GM12878 (cell line): ENCODE measurements around the gene EDN2. TPM values are rescaled to one million over a fixed set of nuclear protein-coding genes. Genes with fewer than 3 reads are reported as not detected.

Experiments
- ATAC-seq: fragments of 200-7000 bp; cut with Tn5 transposase; 3 replicates; pipeline ENCODE4 v1.9.1; 2020; ENCODE audit warnings: mild to moderate bottlenecking, moderate library complexity
- BruUV-seq: library from RNA; stranded (reverse); fragments of 400-500 nt; replicated peaks from 2 replicates; lab custom pipeline; 2021; lab: Mats Ljungman, UMichigan
- CTCF ChIA-PET: fragments of 300-600 bp; sonication (Branson Sonifier 250); formaldehyde crosslinking; extraction: SDS; loops from one replicate; lab custom pipeline; 2021; ENCODE audit warnings: inconsistent platforms; lab: Yijun Ruan, JAX
- POLR2A ChIA-PET: fragments of 350-600 bp; formaldehyde crosslinking; extraction: SDS; loops from one replicate; lab custom pipeline; 2021; ENCODE audit warnings: inconsistent platforms; lab: Charles Lee
- RAD21 ChIA-PET: fragments of 300-600 bp; sonication (Branson Sonifier 250); formaldehyde crosslinking; loops from one replicate; lab custom pipeline; 2023; ENCODE audit warnings: antibody characterized with exemption; ENCODE audit not compliant: unreplicated experiment; lab: Charles Lee
- SMC1A ChIA-PET: fragments of 300-600 bp; sonication (Branson Sonifier 250); formaldehyde crosslinking; loops from one replicate; lab custom pipeline; 2023; ENCODE audit not compliant: unreplicated experiment, uncharacterized antibody; lab: Charles Lee
- DNase-seq: peaks from one replicate; pipeline ENCODE4 v3.0.0-alpha.2; 2011; ENCODE audit warnings: low read depth, low spot score
- FAIRE-seq: peaks from 3 replicates; lab custom pipeline; 2011; peaks lifted over from hg19 to GRCh38; lab: Jason Lieb, UNC
- H2AFZ ChIP-seq: 2 replicates; pipeline ENCODE4 v1.6.0; 2011; ENCODE audit warnings: low read depth, low read length, control low read depth; ENCODE audit not compliant: control insufficient read depth
- H3K27ac ChIP-seq: 2 replicates; pipeline ENCODE4 v1.5.1; 2011; ENCODE audit warnings: control low read depth; ENCODE audit not compliant: control insufficient read depth, insufficient read depth
- H3K27me3 ChIP-seq, 2 experiments: replicated peaks in 1 of 2; 2 replicates each; pipeline versions ENCODE4 v1.6.0 to v1.6.1; 2011; ENCODE audit warnings: low read length in 1 of 2; ENCODE audit not compliant: control insufficient read depth in 2 of 2, insufficient read depth in 2 of 2
- H3K36me3 ChIP-seq, 2 experiments: 2 replicates each; pipeline ENCODE4 v1.5.1; 2011; ENCODE audit warnings: low read length in 1 of 2; ENCODE audit not compliant: control insufficient read depth in 2 of 2, insufficient read depth in 2 of 2
- H3K4me1 ChIP-seq: 2 replicates; pipeline ENCODE4 v1.6.1; 2011; ENCODE audit warnings: mild to moderate bottlenecking, low read length, moderate library complexity, mixed read lengths; ENCODE audit not compliant: control insufficient read depth, insufficient read depth
- H3K4me2 ChIP-seq: 2 replicates; pipeline ENCODE4 v1.6.0; 2011; ENCODE audit warnings: control low read depth; ENCODE audit not compliant: control insufficient read depth, insufficient read depth
- H3K4me3 ChIP-seq: fragments of 200-600 bp; sonication (generic); 2 replicates; pipeline ENCODE4 v1.5.1; 2016
- H3K79me2 ChIP-seq: 2 replicates; pipeline ENCODE4 v1.6.0; 2011; ENCODE audit warnings: low read length; ENCODE audit not compliant: control insufficient read depth, insufficient read depth
- H3K9ac ChIP-seq: 2 replicates; pipeline ENCODE4 v1.8.0; 2011; ENCODE audit warnings: low read length, control low read depth, mixed read lengths; ENCODE audit not compliant: control insufficient read depth, insufficient read depth
- H3K9me3 ChIP-seq: replicated peaks from 3 replicates; pipeline ENCODE4 v1.5.1; 2011; ENCODE audit warnings: mild to moderate bottlenecking, low read length; ENCODE audit not compliant: control insufficient read depth, insufficient read depth
- H4K20me1 ChIP-seq: 2 replicates; pipeline ENCODE4 v1.6.0; 2011; ENCODE audit not compliant: control insufficient read depth, insufficient read depth
- CBFB ChIP-seq: IDR thresholded peaks from 2 replicates; pipeline ENCODE4 v1.6.1; 2016; ENCODE audit warnings: antibody characterized with exemption, low read depth
- MEF2A ChIP-seq: IDR thresholded peaks from 2 replicates; pipeline ENCODE4 v1.6.1; 2011; ENCODE audit warnings: low read depth, mild to moderate bottlenecking, low read length, moderate library complexity; ENCODE audit not compliant: insufficient read depth
- PAX8 ChIP-seq: fragments of 450-650 bp; IDR thresholded peaks from 2 replicates; pipeline ENCODE4 v1.6.1; 2017; ENCODE audit warnings: mild to moderate bottlenecking, moderate library complexity
- ZNF622 ChIP-seq: fragments of 450-650 bp; IDR thresholded peaks from 2 replicates; pipeline ENCODE4 v1.6.1; 2017; ENCODE audit warnings: mild to moderate bottlenecking, inconsistent platforms
- WGBS: methylation state at CpG from one replicate; pipeline ENCODE4 v1.1.6; 2016; ENCODE audit warnings: low lambda C conversion rate; ENCODE audit not compliant: insufficient replicate concordance, insufficient coverage; ENCODE audit errors: missing lambda C conversion rate; 5-methylcytosine and 5-hydroxymethylcytosine counted together
- in situ Hi-C: fragments of 300-500 bp; cut with MboI; formaldehyde crosslinking; loops from 9 replicates; pipeline ENCODE4 v1.14.3; 2018; ENCODE audit warnings: mixed read lengths
- intact Hi-C: fragments of 100-400 bp; cut with micrococcal nuclease; formaldehyde crosslinking; loops from one replicate; pipeline ENCODE4 v1.14.2; 2022; ENCODE audit not compliant: unreplicated experiment
- polyA plus RNA-seq, 11 experiments: library from polyadenylated mRNA; depleted of rRNA in 4 of 11; unstranded in 6 of 11; stranded (reverse) in 5 of 11; fragments of >200 nt; fragmentation: Nextera tagmentation in 4 of 11; fragmentation: Illumina TruSeq in 1 of 11; extraction: Ambion mirVana in 4 of 11; extraction: Trizol in 1 of 11; gene quantifications; 1 replicate in 1 of 11; 2 replicates in 10 of 11; pipeline versions ENCODE4 v1.2.1 to v1.2.3, GENCODE V29; 2011 to 2016; ENCODE audit warnings: inconsistent platforms in 2 of 11, missing spikeins in 2 of 11, low read depth in 1 of 11
- total RNA-seq, 4 experiments: library from RNA; depleted of rRNA in 3 of 4; stranded (reverse); fragments of >200 nt in 3 of 4; fragmentation: Illumina TruSeq in 1 of 4; extraction: Trizol in 1 of 4; gene quantifications; 2 replicates each; pipeline versions ENCODE4 v1.2.1 to v1.2.3, GENCODE V29; 2013 to 2021
- TF ChIP-seq, protein P1 (sequence below): IDR thresholded peaks from 2 replicates; pipeline ENCODE4 v1.6.1; 2012; ENCODE audit warnings: low read depth, low read length, improper control_type of control experiment
- TF ChIP-seq, protein P2 (sequence below), 3 experiments: IDR thresholded peaks in 2 of 3; conservative IDR thresholded peaks in 1 of 3; 2 replicates each; pipeline ENCODE4 v1.5.1; 2011; ENCODE audit warnings: low read depth in 3 of 3, low read length in 3 of 3, mild to moderate bottlenecking in 3 of 3, control low read depth in 2 of 3, moderate library complexity in 2 of 3, inconsistent platforms in 1 of 3, mixed read lengths in 1 of 3; ENCODE audit not compliant: control insufficient read depth in 2 of 3, insufficient read depth in 1 of 3; ENCODE audit errors: extremely low read depth in 1 of 3

EDN2 gene
- total and polyA plus RNA-seq, 10 of the 15 experiments (the other 5 are each of a cell fraction or from before 2014, with no cell fraction given), result 0.11 to 1.5 (median 0.43) TPM; not detected in 1

DNA sequence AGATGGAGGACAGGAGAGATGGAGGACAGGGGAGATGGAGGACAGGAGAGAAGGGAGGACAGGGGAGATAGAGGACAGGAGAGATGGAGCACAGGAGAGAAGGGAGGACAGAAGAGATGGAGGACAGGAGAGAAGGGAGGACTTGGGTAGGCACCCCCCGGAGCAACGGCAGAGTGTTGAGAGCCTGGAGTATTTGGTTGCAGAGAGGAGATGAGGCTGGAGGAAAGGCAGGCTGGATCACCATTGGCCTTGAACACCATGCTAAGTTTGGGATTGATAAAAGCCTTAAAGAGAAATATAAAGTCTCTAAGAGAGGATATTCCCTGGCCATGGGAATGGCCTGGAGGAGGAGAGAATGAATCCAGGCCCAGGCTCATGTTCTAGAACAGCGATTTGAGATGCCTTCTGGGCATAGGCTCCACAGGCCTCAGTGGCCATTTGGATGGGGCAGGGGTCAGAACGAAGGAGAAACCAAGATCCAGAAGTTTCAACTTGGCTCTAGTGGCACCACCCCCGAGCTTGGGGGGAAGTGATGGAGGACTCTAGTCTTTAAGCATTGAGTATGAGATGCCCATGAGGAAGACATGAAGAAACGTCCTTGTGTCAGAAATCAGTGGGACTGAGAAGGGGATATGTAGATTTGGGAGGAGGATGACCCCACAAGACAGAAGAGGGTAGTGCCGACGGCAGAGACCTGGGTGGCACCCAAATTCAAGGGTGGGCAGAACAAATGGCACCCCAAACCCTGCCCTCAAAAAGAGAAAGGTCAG, 47.9 kb upstream of the EDN2 start:
- no TSS peak for BruUV-seq
- Histone ChIP-seq H3K27ac (no peak overlapping the region), H3K4me2 (no peak overlapping the region), H3K4me1 (no peaks in the 10 kb centered on the region), H3K9ac (no peak overlapping the region), H2AFZ (no peak overlapping the region), H3K27me3 (no peaks in the 10 kb centered on the region), H3K36me3 (no peaks in the 10 kb centered on the region), H3K79me2 (no peaks in the 10 kb centered on the region), H4K20me1 (no peaks in the 10 kb centered on the region), H3K4me3 (no peak overlapping the region), H3K9me3 (no peaks in the 10 kb centered on the region; the same call in 1 of the 3 replicates)
- ATAC-seq (no peak), FAIRE-seq (no peak), DNase-seq (no peak)
- ChIA-PET CTCF (no interaction called here), SMC1A (no interaction called here), POLR2A (no interaction called here), RAD21 (no interaction called here)
- intact Hi-C loops, result no loop called here
- 26% methylated on average over 8 of the region's 8 CpGs for WGBS
- TF ChIP-seq, protein P1, sequence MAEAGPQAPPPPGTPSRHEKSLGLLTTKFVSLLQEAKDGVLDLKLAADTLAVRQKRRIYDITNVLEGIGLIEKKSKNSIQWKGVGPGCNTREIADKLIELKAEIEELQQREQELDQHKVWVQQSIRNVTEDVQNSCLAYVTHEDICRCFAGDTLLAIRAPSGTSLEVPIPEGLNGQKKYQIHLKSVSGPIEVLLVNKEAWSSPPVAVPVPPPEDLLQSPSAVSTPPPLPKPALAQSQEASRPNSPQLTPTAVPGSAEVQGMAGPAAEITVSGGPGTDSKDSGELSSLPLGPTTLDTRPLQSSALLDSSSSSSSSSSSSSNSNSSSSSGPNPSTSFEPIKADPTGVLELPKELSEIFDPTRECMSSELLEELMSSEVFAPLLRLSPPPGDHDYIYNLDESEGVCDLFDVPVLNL, result no peak
- TF ChIP-seq PAX8 (no peak), MEF2A (no peak), CBFB (no peak), ZNF622 (no peak)
- TF ChIP-seq, protein P2, sequence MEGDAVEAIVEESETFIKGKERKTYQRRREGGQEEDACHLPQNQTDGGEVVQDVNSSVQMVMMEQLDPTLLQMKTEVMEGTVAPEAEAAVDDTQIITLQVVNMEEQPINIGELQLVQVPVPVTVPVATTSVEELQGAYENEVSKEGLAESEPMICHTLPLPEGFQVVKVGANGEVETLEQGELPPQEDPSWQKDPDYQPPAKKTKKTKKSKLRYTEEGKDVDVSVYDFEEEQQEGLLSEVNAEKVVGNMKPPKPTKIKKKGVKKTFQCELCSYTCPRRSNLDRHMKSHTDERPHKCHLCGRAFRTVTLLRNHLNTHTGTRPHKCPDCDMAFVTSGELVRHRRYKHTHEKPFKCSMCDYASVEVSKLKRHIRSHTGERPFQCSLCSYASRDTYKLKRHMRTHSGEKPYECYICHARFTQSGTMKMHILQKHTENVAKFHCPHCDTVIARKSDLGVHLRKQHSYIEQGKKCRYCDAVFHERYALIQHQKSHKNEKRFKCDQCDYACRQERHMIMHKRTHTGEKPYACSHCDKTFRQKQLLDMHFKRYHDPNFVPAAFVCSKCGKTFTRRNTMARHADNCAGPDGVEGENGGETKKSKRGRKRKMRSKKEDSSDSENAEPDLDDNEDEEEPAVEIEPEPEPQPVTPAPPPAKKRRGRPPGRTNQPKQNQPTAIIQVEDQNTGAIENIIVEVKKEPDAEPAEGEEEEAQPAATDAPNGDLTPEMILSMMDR (IDR thresholded peaks at IDR 0.05 in 2 of 3, conservative IDR thresholded peaks at IDR 0.05 in 1 of 3; ENCODE audit: control insufficient read depth in 2 of 3, extremely low read depth in 1 of 3, insufficient read depth in 1 of 3, low read depth in 3 of 3, low read length in 3 of 3), result no peak
- in situ Hi-C loops, result no loop called here
